ENCODE measurements around the gene EMSY. TPM values are rescaled to one million over a fixed set of nuclear protein-coding genes. Genes with fewer than 3 reads are reported as not detected.
"Not testable (repeated sequence)": the region's sequence is repeated elsewhere in the genome, so short reads cannot be mapped to it uniquely, and the experiment has no call there.

EMSY gene
- total RNA-seq, 1 donor from 2014 or later, result 18.7 TPM

DNA sequence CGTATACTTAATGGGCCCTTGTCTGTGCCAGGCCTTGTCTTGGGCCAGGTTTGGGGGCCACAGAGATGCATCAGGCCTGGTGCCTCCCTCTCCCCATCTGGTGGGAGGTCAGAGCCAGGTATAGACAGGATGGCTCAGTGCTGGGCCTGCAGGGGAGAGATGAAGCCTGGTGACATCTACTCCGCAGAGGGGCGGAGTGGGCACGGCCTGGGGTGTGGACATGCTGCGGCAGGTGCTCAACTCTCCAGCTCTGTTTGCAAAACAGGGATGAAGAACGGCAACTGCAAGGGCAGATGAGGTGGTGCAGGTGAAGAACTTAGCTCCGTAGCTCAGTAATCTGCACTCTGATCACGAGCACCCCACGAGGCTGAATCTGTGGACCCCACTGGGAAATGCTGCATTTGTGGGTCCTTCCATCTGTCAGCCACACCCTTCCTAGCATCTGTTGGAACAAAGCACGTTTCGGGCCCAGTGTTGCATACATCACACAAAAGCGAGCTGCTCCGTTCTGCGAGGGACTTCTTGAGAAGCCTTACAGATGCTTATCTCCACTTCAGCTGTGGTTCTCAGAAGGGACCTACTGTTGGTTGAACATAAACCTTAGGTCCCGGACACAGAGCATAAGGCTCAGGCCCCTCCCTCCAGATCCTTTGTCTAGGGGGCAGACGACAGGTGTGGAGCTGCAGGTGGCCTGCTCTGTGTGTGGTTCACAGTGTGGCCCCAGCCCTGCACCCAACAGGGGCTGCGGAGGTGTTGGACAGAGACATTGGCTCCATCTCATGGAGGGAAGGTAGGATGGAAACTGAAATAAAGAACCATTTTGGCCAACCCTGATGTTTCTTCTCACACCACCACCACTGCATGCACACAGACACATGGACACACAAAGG is 147.5 kb downstream of the EMSY start:
- H3K9me3 ChIP-seq (replicated peaks), result no peaks in the 10 kb centered on the region
- H3K36me3 ChIP-seq, result no peaks in the 10 kb centered on the region
- H3K27me3 ChIP-seq (ENCODE audit: low read depth), result no peaks in the 10 kb centered on the region
- DNase-seq, result no peak
- H3K27ac ChIP-seq (replicated peaks), result no peak overlapping the region
- H3K4me3 ChIP-seq, result no peak overlapping the region
- no peak for TF ChIP-seq CTCF (IDR thresholded peaks at IDR 0.05; ENCODE audit: borderline replicate concordance)
- intact Hi-C loops (cut with micrococcal nuclease), result no loop called here
- peaks cover 24% of the 10 kb centered on the region for H3K4me1 ChIP-seq

DNA sequence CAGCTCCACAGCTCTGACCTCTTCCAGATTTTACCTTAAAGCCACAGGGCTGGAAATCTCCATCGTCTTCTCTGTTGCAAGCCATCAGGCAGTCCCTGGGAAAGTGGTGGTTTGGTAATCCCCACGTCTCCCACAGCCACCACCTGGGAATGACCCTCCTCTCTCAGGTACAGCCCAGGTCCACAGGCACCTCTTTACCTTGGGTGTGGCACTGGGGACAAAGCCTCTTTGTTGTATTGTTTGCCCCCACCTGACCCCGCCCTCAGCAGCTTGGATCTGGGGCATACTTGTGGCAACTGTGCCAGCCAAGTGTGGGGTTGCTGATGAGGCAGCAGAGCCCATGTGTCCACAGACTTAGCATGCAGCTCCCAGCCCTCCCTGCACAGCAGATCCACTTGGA is 148.1 kb downstream of the EMSY start:
- DNase-seq, result no peak
- Histone ChIP-seq H3K36me3 (no peaks in the 10 kb centered on the region), H3K4me3 (no peak overlapping the region), H3K27ac (replicated peaks) (no peak overlapping the region), H3K4me1 (peaks cover 17% of the 10 kb centered on the region), H3K9me3 (replicated peaks) (no peaks in the 10 kb centered on the region), H3K27me3 (ENCODE audit: low read depth) (no peaks in the 10 kb centered on the region)
- intact Hi-C loops (cut with micrococcal nuclease), result no loop called here
- no peak for TF ChIP-seq CTCF (IDR thresholded peaks at IDR 0.05; ENCODE audit: borderline replicate concordance)

DNA sequence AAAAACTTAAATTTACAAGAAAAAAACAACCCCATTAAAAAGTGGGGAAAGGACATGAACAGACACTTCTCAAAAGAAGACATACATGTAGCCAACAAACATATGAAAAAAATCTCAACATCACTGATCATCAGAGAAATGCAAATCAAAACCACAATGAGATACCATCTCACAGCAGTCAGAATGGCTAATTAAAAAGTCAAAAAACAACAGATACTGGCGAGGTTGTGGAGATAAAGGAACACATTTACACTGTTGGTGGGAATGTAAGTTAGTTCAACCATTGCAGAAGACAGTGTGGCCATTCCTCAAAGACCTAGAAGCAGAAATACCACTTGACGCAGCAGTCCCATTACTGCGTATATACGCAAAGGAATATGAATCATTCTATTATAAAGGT is 150.3 kb downstream of the EMSY start:
- not testable (repeated sequence) for H3K27me3 ChIP-seq (ENCODE audit: low read depth); H3K4me3 ChIP-seq; H3K36me3 ChIP-seq; H3K9me3 ChIP-seq (replicated peaks); H3K27ac ChIP-seq (replicated peaks); DNase-seq
- intact Hi-C loops (cut with micrococcal nuclease), result loop anchor here (5.0 kb wide), 1 partner anchor 87 kb away; no protein-coding TSS in a partner anchor
- peaks cover 15% of the 10 kb centered on the region for H3K4me1 ChIP-seq

- Histone ChIP-seq H3K27ac (replicated peaks) (no peak overlapping the region), H3K4me3 (no peak overlapping the region), H3K27me3 (ENCODE audit: low read depth) (no peaks in the 10 kb centered on the region), H3K4me1 (peaks cover 18% of the 10 kb centered on the region), H3K36me3 (no peaks in the 10 kb centered on the region), H3K9me3 (replicated peaks) (no peaks in the 10 kb centered on the region)
- no peak for DNase-seq
- intact Hi-C loops (cut with micrococcal nuclease), result loop anchor here (5.0 kb wide), 1 partner anchor 86 kb away; no protein-coding TSS in a partner anchor
- no peak for TF ChIP-seq CTCF (IDR thresholded peaks at IDR 0.05; ENCODE audit: borderline replicate concordance)
Observed at GRCh38 chr11:76596652-76597051, 151.8 kb downstream of the EMSY start.

GRCh38 chr11:76597533-76598425 is 153.0 kb downstream of the EMSY start:
- peak overlapping the region; percentile 60 for H3K27ac ChIP-seq (replicated peaks)
- no peaks in the 10 kb centered on the region for H3K9me3 ChIP-seq (replicated peaks)
- DNase-seq, result no peak
- peaks cover 29% of the 10 kb centered on the region for H3K4me1 ChIP-seq
- no peaks in the 10 kb centered on the region for H3K27me3 ChIP-seq (ENCODE audit: low read depth)
- H3K36me3 ChIP-seq, result no peaks in the 10 kb centered on the region
- TF ChIP-seq CTCF (IDR thresholded peaks at IDR 0.05; ENCODE audit: borderline replicate concordance), result no peak
- H3K4me3 ChIP-seq, result no peak overlapping the region
- intact Hi-C loops (cut with micrococcal nuclease), result loop anchor here (5.0 kb wide), 1 partner anchor 85 kb away; no protein-coding TSS in a partner anchor
